GM21717 (cell line): ENCODE data around the gene RGS3.

ENCODE experiments used
- ATAC-seq: cut with Tn5 transposase; IDR thresholded peaks from one replicate; pipeline ENCODE4 v1.9.1; 2021; ENCODE audit warnings: mild to moderate bottlenecking, moderate library complexity; ENCODE audit not compliant: unreplicated experiment

Gene RGS3

DNA sequence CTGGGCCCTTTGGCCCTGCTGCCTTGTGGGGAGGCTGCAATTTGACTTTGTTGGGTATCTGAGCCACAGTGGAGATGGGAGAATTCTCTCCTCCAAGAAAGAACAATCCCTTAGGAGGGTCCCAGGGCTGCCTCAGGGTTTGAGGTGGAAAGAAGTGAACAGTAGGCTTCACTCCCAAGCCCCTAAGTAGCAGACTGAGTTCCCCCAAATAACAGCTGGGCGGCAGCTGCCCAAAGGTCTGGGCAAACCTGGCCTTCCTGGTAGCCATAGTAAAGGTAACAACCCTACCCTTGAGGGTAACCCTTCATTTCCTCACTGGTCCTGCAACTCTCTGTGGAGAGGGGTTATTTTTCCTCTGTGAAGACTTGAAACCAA, 746 bp downstream of the RGS3 start:
- ATAC-seq = no peak

DNA sequence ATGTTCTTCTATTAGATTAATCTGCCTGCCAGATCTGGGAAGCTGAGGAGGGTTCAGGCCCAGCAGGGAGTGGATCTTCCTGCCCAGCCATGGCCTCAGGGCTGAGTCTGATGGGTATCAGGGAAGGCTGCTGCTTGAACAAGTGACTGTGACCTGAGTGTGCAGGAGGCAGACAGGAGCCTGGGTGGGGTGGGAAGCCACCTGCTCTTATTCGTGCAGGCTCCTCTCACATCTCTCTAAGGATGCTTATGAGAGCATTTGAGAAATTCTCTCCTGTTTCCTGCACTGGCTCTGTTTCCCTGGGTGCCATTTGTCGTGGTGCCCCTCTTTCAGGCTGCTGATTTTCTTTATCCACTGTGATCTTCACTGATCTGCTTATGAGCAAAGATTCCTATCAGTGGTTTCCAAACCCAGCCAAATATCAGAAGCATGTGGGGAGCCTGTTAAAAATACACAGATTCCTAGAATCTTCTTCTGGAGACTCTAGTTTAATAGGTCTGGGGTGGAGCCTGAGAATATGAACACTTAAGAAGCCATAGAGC, 2.1 kb downstream of the RGS3 start:
- ATAC-seq = no peak

DNA sequence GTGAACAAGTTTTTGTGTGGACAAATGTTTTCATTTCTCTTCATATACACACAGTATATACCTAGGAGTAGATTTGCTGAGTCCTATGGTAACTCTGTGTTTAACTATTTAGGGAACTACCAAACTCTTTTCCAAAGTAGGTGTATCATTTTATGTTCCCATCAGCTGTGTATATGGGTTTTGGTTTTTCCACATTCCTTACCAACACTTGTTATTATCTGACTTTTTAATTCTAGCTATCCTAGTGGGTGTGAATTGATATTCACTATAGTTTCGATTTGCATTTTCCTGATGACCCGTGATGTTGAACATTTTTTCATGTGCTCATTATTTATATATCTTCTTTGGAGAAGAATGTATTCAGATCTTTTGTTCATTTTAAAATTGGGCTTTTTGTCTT, 3.7 kb downstream of the RGS3 start:
- ATAC-seq = no peak

DNA sequence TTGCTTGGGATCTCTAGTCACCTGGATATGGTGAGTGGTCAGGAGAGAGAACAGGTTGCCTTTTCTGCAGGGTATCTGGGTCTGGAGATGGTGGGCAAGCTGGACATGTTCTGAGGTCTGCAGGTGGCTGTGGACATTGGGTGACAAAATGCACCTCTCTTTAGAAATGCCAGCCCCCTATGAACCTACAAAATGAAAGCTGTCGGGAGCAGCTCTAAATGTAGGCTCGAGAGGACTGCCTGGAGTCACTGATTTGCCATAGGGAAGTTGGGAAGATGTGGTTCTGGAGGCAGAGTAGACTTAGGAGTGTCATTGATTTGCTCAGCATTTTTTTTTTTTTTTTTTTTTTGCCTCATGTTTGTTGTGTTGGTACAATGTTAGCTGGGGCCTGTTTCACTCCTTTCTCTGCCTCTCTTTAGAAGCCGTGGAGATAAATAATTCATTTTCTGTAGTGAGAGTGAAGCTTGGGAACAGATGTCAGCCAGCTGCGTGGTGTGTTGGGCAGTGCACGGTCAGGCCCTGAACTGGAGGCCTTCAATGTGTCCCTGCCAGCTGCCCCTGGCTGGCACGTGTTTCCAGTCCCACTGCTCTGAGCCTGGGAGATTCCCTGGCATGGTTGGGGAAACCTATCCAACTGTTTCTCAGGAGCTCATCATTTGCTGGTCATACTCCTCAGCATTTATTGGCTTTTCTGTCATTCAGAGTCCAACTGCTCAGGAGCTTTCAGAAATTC, 5.4 kb downstream of the RGS3 start:
- ATAC-seq = no peak

DNA sequence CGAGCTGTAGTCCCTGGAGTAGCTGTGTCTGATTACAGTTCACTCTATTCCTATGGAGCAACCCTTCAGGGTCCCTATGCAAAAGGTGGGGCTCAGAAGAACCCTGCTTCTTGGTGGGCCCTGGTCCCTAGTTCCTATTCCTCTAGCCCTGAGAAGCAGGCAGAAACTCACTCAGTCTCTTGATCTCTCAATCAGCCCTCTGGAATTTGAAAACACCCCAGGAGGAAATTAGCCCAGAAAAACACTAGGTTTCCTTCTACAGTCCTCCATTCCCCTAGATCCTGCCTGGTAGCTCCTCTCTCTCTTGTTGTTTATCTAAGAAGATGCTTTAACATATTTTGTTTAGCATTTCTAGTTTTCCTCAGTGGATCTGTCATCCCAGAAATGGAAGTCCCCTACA, 7.6 kb downstream of the RGS3 start:
- ATAC-seq = no peak

DNA sequence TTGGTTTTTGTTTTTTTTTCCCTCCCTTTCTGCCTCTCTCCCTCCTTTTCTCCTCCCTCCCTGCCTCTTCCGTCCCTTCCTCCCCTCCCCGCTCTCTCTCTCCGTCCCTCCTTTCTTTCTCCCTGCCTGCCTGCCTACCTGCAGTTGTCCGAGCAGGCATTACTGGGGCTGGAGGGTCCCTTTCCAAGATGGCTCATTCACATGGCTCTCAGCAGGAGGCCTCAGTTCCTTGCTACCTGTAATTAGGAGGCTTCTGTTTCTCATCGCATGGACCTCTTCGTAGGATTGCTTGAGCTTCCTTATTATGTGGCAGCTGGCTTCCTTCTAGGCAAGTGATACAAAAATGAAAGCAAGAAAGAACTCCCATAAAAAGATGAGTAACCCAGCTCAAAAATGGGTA, 8.0 kb downstream of the RGS3 start:
- no peak for ATAC-seq

DNA sequence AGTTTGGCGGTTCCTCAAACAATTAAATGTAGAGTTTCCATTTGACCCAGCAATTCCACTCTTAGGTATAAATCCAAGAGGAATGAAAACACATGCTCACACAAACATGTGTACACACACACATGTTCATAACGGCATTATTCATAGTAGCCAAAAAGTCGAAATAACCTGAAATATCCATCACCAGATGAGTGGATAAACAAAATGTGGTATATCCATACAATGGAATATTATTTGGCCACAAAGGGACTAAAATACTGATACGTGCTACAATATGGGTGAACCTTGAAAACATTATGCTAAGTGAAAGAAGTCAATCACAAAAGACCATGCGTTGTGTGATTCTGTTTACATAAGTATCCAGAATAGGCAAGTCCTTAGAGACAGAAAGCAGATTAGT, 8.7 kb downstream of the RGS3 start:
- no peak for ATAC-seq

DNA sequence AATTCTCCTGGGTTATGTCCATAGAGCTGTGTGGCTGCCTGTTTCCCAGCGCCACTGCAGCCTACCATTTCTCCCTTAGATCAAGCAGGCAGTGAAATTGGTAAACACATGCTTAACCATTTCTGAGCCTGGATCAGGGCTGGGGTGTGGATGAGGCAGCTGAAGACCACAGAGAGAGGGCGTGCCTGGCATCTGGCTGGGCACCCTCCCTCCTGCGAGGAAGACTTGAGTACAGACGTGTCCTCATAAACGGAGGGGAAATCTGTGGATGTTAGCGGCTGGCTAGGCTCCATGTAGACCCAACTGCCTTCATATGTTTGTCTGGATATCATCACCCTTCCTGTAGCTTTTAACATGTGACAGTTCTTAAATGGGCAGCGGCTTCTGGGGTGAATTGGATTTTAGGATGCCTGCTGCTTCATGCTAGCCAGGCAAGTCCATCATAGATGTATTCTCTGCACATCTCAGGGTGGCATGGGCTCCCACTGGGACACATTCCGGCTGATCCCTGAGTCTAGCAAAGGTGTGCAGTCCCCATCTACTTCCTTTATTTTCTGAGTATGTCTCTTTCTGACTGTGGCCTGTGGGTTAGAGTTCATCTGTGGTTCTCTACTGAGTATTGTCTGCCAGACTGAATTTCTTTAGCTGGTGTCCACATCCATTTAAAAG, 11.0 kb downstream of the RGS3 start:
- no peak for ATAC-seq

DNA sequence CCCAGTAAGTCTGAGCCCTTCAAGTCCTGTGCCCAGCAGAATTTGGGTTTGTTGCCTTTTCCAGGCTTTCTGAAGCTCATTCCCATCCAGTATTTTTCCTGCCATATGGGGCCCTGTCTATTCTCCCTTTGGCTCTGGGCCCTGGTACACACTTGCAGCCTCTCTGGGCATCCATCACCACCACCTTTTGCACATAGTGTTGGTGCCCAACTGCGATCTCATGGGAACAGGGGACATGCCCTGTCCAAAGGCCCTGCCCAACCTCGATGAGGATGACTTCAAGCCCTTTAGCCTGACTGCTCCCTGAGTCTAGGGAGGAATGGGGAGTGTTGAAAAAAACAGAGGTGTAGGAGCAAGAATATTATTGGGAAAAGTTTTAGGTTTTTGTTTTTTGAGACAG, 11.5 kb downstream of the RGS3 start:
- no peak for ATAC-seq

DNA sequence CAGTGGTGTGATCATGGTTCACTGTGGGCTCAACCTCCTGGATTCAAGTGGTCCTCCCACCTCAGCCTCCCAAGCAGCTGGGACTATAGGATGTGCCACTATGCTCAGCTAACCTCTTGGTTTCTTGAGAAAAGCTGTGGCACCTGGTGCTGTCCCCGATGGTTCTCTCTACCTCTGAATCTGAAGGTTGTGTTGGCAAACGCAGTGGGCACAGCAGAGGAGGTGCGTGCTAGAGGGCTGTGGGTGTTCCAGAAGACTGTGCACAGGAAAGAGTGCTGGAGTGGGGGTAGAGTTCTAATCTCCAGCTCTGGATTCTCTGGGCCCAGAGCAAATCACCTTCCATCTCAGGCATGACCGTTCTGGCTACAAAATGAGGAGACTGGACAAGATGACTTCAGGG, 12.5 kb downstream of the RGS3 start:
- ATAC-seq = no peak

DNA sequence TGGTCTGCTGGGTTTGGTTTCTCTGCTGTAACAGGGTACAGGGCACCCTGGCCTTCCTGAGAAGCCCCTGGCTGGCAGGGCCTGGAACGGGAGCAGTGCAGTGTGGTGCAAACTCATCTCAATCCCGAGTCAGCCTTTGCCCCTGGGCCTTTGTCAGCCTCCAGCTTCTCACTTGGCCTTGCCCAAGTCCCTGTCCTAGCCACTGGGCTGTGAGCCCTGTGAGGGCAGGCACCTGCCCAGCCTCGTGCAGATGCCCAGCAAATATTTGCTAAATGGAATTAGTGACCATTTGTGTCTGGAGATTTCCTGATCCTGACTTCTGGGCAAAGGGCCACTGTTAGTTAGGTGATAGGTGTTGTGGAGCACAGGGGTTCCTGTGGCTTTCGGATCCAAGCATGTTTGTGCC, 13.0 kb downstream of the RGS3 start:
- ATAC-seq = no peak

DNA sequence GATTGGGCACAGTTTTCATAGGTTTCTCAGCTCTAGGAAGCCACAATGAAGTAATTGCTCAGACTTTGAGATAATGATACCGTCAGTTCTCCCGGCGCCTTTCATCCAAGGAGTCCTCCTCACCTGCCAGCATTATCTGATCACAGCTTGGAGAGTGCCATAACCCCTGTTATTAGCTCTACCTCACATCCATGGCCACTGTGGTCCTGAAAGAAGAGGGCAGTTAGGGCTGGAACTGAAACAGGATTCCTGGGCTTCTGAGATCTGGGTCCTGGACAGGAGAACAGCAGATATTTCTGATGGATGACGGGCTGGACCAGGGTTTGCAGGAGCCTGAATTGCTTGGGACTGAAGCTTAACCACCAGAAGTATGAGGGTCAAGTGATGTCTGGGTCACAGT, 13.5 kb downstream of the RGS3 start:
- no peak for ATAC-seq

DNA sequence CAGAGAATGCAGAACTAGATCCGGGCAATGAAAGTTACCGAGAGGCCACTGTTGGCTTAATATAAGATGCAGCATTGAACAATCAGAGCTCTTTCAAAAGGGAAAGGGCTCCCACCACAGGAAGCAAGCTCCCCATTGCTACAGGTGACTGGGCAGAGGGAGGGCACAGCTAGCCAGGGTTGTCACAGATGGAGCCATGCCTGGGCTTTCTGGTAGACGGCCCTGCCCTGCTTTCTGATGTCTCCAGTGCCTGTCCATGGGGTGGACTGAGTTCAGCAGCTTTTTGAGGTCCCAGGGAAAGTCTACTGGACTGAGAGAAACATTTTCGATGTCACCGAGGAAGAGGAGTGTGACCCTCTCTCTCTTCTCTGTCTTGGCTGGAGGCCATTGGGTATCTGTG, 14.1 kb downstream of the RGS3 start:
- ATAC-seq = no peak

DNA sequence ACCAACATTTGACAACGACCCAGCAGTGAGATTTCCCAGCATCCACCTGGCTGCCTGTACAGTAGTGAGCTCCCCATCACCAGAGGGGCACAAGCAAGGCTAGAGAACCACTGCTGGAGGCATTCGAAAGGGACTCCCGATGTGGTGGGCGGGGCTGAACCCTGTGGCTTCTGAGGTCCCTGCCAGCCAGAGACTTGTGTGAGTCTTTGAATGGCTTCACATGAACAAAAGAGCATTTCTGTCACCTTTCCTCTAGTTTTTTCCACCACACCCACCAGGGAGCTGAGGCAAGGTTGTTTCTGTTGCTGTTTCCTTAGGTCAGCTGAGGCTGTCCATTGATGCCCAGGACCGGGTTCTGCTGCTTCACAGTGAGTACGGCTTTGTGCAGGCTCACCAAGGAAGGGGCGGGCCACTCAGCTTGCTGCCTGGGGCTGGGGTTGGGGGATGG, 15.7 kb downstream of the RGS3 start:
- ATAC-seq = no peak

DNA sequence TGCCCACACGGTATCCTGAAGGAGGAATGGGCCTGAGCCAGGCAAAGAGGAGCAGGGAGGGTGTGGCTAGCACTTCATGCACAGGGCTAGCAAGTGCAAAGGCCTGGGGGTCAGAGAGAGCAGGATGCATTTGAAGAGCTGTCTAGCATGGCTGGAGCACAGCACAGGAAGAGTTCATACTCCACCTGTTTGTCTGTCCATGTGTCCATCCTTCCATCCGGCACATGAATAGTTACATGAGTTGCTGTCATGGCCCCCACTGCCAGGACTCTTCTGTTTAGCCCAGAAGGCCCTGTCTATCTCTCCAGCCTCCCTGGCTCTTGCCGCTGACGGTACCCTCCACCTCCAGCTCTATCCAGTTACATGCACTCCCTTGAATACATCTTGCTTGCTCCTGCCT, 17.1 kb downstream of the RGS3 start:
- ATAC-seq = no peak

DNA sequence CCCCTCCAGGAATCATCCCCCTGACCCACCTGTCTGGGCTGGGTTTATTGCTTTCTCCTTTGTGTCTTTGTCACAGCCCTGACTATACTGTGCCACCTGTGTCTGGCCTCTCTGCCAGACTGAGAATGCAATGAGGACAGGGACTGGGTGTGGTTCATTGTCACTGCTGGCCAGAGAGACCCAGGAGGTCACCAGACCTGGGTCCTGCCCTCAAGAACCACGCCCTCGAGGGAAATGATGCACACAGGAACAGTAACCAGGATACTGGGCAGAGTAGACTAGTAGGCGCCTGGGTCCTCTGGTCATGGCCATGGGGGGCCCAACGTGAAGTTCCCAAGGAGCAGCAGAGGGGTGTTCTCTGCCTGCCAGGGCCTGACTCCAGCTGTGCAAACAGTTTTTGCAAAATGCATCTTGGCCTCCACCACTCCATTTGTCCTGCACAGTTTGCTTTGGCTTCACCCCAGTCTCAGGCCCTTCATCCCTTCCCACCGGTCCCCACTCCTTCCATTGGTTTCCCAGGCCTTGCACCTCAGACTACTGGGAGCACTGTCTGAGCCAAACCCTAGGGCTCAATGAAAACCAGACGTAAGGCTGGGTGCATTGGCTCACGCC, 17.8 kb downstream of the RGS3 start:
- ATAC-seq = no peak

DNA sequence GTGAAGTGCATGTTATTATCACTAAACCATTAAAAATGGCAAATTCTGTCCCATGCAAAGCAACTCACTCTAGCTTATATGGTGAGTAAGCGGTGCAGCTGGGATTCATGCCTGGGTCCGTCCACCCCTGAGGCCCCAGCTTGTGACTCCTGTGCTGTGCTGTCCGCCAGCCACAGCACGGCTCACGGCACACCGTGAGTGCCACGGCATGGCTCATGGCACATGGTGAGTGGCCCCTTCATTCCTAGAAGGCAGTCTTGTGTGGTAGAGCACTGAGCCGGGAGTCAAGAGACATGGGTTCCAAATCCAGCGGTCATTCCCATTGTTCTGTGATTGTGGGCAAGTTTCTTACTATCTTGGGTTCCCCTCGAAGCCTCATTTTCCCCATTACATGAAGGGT, 18.8 kb downstream of the RGS3 start:
- no peak for ATAC-seq

DNA sequence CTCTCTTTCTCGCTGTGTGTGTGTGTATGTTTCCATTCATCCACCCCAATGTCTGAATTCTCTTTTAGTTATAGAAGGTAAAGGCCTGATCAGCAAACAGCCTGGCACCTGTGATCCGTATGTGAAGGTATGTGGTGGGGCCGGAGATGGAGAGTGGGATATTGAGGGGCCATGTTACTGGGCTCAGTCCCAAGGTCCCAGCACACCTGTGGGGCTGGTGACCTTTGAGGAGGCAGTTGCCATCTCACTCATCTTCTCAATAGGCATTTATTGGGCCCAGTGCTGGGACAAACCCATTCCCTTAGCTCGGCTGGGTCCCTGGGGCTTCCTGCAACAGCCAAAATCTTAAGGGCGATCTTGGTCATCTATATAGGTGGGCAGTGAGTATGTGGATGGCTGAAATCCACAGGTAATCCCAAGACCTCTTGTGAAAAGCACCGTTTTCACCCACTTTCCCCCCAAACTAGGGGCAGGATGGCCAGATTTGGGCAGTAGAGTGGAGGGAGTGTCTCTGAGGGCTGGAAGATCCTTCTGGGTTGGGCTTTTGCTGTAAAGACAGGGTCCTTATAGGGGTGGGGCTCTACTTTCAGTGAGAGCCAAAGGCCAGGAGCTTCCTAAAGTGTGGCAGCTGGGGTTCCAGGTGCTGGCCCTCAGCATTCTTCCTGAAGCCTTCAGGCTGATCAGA, 19.6 kb downstream of the RGS3 start:
- ATAC-seq = no peak

DNA sequence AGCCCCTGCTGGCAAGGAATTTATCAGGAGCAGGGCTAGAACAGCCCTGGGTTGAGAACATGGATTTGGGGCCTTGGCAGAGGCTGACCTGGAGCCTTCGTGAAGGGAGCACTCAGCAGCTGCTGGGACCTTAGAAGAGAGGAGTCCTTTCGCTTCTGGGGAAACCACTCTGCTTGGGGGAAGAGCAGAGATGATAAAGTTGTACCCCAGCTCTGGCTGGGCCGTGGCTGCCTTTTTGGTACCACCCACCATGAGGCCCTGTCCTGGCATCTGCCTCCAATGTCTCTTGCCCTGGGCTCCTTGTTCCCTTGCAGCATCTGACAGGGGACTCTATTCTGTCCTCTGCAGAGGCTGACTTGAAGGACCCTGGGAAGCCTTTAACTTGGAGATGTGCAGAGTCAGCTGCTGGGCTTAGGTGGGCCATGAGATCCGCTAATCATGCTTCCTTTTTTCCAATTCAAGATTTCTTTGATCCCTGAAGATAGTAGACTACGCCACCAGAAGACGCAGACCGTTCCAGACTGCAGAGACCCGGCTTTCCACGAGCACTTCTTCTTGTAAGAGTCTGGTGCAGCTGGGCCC, 20.2 kb downstream of the RGS3 start:
- ATAC-seq = no peak

DNA sequence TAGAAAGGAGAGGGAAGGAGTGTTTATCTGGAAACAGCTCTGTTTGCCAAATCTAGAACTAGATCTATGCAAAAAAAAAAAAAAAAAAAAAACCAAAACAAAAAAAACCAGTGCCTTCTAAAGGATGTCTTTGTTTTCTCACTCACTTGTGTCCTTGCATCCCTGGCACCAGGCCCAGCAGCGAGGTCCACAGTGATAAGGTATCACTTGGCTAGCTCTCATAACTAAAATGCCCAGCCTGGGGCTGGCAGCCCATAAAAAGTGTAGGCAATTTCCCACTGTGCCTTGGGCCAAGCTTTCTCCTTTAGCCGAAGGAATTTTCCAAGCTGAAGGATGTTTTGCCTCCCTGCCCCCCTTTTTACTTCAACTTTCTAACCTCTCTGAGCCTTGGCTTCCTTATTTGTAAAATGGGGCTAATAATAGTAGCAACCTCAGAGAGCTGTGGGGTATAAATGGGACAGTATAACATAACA, 20.8 kb downstream of the RGS3 start:
- no peak for ATAC-seq

DNA sequence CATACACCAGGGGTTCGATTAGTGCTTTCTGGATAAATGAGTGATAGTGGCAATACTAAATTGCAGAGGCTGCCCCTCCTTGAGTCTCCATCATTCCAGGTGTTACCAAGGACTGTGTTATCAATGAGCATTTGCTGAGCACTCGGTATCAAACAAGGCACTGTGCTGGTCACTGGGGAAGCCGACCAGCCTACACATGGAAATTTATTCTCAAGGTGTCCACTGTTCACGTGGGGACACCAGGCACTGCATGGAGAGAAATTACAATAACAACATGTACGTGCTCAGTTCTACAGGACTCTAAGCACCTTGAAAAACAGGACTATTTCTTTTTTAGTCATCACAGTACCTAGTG, 22.2 kb downstream of the RGS3 start:
- ATAC-seq = no peak
